Measurements from ENCODE around the gene CCDC97.
A peak's percentile ranks its signal among the peaks of the same experiment; 100 is the strongest.
"Not testable (repeated sequence)": the region's sequence is repeated elsewhere in the genome, so short reads cannot be mapped to it uniquely, and the experiment has no call there.

Gene CCDC97

DNA sequence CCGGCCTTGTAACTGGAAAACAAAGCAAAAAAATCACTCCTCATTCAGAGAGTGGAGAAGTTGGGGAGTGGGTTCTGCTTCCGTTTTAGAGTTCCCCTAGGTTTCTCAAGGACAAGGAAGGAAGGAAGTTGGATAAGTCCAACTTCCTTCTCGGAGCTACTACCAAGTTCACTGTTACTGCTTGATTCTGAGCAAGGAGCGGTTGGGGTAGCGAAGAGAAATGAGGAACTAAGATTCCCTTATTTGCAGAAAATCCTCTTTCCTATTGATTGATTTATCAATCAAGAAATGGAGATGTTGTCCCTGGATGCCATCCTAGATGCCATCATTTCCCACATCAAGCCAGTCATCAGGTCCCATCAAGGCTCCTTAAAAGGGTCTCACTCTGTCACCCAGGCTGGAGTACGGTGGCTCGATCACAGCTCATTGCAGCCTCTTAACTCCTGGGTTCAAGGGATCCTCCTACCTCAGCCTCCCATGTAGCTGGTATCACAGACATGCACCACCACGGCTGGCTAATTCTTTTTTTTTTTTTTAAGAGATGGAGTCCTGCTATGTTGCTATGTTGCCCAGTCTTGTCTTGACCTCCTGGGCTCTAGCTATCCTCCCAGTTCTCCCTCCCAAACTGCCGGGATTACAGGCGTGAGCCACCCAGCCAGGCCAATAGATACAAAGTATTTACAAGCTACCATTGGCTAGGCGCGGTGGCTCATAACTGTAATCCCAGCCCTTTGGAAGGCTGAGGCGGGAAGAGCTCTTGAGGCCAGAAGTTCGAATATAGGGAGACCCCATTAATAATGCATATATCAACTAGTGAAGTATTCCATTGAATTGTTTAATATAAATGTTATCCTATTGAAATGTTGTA, 54.8 kb downstream of the CCDC97 start:
- no peak for DNase-seq (ENCODE audit: low read depth)

GRCh38 chr19:41366089-41366488, 56.1 kb downstream of the CCDC97 start:
- no peak for DNase-seq (ENCODE audit: low read depth)

GRCh38 chr19:41367848-41368301, 57.9 kb downstream of the CCDC97 start:
- DNase-seq (ENCODE audit: low read depth), result peak; percentile 95

DNA sequence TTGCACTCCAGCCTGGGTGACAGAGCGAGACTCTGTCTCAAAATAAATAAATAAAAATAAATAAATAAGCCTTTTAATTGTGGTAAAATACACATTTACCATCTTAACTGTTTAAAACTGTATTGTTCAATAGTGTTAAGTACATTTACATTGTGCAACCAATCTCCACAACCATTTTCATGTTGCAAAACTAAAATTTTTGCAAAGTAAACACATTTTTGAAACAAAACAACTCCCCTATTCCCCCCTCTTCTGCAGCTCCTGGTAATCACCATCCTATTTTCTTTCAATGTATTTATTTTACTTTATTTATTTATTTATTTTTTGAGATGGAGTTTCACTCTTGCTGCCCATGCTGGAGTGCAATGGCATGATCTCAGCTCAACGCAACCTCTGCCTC, 59.8 kb downstream of the CCDC97 start:
- DNase-seq (ENCODE audit: low read depth), result no peak

DNA sequence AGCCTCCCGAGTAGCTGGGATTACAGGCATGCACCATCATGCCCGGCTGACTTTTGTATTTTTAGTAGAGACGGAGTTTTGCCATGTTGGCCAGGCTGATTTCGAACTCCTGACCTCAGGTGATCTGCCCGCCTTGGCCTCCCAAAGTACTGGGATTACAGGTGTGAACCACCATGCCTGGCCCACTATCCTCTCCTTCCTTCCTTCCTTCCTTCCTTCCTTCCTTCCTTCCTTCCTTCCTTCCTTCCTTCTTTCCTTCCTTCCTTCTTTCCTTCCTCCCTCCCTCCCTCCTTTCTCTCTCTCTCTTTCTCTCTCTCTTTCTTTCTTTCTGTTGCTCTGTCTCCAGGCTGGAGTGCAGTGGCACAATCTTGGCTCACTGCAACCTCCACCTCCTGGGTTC, 61.1 kb downstream of the CCDC97 start:
- DNase-seq (ENCODE audit: low read depth), result not testable (repeated sequence)

GRCh38 chr19:41371541-41371940, 61.6 kb downstream of the CCDC97 start:
- no peak for DNase-seq (ENCODE audit: low read depth)

DNA sequence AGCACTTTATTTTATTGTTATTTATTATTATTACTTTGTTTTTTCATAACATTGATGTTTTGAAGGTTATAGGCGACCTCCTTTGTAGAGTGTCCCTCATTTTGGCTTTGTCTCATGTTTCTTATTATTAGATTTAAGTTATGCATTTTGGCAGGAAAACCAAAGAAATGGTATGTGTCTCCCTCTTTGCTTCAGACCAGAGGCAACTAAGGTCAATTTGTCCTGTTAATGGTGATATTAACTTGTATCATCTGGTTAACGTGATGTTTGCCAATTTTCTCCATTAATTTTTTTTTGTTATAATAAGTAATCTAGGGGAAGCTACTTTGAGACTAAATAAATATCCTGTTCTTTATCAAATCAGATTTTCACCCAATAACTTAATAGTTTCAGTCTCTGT, 62.5 kb downstream of the CCDC97 start:
- no peak for DNase-seq (ENCODE audit: low read depth)

DNA sequence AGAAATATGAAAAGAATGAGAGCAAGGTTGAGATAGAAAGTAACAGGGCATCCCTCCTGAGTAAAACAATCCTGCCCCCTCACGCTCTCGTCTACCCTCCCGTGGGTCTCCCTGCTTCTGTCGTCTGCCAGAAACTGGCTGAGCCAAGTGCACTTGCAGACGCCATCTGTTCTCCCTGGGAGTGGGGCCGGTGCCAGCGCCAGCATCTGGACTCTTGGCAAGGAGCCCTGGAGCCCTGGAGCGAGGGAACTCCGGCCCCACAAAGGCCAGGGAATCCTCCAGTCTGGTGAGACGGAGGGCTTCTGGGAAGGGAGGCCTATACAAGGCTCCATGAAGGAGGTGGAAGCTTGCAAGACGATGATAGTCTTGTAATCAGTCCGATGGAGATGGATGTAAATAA, 64.0 kb downstream of the CCDC97 start:
- peak; percentile 87 for DNase-seq (ENCODE audit: low read depth)

Measured in iris pigment epithelial cell (primary cell).